Measurements from ENCODE around the gene NPRL2.
A peak's percentile ranks its signal among the peaks of the same experiment; 100 is the strongest.

DNA sequence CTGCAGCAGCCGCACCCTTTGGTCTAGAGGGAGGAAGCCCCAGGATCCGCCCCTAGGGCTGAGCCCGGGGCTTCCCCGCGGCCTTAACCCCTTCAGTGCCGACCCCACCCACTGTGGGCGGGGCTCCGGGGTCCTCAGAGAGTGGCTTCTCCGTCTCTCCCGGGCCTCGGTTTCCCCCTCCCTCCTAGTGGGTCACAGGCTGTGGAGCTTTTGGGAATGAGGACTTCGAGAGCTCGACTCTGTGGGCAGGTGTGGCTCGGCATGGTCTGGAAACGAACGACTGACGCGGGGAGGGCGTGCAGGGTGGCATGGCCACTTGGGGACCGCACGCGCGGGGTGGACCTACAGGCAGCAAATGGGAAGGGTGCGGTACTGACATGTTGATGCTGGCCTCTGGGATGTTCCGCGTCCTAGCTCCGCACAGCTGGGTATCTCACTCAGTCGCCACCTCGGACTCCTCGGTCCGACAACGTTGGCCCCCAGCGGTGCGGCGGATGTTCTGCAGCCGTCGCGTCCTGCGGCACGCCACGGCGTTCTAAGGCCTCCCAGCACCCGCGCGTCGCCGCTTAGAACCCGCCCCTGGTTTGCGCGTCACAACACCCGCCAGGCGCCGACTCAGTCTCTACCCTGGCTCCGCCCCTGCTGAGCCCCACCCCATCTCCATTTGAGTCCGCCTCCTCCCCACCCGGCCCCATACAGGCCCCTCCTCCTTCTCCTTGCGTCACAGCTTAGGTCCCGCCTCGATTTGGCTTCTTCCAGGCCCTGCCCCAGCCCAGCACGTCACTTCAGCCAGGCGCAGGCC is 51.5 kb downstream of the NPRL2 start, which contains the start of the genes HYAL3 and NAA80:
- TF ChIP-seq, protein P1, sequence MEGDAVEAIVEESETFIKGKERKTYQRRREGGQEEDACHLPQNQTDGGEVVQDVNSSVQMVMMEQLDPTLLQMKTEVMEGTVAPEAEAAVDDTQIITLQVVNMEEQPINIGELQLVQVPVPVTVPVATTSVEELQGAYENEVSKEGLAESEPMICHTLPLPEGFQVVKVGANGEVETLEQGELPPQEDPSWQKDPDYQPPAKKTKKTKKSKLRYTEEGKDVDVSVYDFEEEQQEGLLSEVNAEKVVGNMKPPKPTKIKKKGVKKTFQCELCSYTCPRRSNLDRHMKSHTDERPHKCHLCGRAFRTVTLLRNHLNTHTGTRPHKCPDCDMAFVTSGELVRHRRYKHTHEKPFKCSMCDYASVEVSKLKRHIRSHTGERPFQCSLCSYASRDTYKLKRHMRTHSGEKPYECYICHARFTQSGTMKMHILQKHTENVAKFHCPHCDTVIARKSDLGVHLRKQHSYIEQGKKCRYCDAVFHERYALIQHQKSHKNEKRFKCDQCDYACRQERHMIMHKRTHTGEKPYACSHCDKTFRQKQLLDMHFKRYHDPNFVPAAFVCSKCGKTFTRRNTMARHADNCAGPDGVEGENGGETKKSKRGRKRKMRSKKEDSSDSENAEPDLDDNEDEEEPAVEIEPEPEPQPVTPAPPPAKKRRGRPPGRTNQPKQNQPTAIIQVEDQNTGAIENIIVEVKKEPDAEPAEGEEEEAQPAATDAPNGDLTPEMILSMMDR (IDR thresholded peaks at IDR 0.05; ENCODE audit: extremely low read depth in 1 of 2, insufficient read depth in 1 of 2, low read depth in 1 of 2, low read length in 2 of 2) = peak in 1 of 2 donors; percentile 39
- peak; percentile 97 for TF ChIP-seq POLR2A (IDR thresholded peaks at IDR 0.05; ENCODE audit: low read depth, low read length)
- peak; percentile 92 for TF ChIP-seq POLR2AphosphoS5 (IDR thresholded peaks at IDR 0.05; ENCODE audit: insufficient read depth, low read depth, low read length)
- no peak for TF ChIP-seq FOS (IDR thresholded peaks at IDR 0.05; ENCODE audit: borderline replicate concordance, insufficient read depth, low read length)
